ENCODE data around the gene CLIC4.

- no peak for TF ChIP-seq EZH2 (IDR thresholded peaks at IDR 0.05; ENCODE audit: borderline replicate concordance, low read length)
- TF ChIP-seq CTCF (conservative IDR thresholded peaks at IDR 0.05 in 1 of 2, IDR thresholded peaks at IDR 0.05 in 1 of 2; ENCODE audit: extremely low read depth in 1 of 2, insufficient read depth in 1 of 2, low read depth in 1 of 2, low read length in 2 of 2) = no peak
Measured at GRCh38 chr1:24793447-24794129, 48.3 kb downstream of the CLIC4 start.

Measured in mammary epithelial cell (primary cell).